ENCODE results near the gene TUFT1. TPM values are rescaled to one million over a fixed set of nuclear protein-coding genes. Genes with fewer than 3 reads are reported as not detected.
"Not testable (repeated sequence)": the region's sequence is repeated elsewhere in the genome, so short reads cannot be mapped to it uniquely, and the experiment has no call there.

TUFT1 gene
- total RNA-seq, 1 experiment from 2014 or later: 17.2 TPM

DNA sequence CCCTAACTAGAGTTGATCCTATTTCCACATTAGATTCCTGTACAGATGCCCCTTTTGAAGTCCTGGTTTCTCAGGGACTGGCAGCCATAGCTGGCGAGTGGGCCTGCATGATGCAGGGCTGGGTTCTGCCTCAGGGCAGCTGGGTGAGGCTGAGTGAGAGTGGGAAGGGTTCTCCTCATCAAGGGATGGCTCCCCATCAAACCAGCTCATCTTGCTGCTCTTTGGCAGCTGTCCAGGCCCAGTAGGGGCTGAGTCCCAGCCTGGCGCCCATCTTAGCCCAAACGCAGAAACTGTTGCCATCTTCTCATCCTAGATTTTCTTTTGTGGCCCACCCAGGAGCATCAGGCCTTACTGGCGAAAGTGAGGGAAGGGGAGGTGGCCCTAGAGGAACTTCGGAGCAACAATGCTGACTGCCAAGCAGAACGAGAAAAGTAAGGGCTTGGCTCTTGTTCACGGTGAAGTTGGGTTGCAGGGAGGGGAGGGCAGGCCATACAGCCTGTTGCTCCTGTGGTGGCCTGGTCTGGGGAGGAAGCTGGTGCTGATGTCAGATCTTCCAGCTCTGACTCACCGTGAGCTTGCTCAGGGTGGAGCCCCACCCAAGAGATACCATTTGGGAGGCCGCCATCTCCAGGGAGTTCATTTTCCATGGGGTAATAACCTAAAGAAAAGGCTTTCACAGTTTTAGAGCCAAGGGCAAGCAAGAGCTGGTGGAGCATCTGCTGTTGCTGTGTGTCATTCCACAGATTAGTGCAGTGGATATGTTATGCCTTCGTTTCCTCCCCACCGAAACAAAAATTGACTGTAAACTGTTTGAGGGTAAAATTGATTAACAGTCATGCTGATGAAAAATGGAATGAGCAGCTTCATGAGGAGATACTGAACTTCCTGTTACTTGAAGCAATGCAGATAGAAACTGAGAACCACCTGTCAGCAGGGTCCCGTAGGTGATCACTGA, 34.7 kb downstream of the TUFT1 start:
- DNase-seq (ENCODE audit: extremely low read depth, low read depth): peak; percentile 44

GRCh38 chr1:151577173-151577572, 37.1 kb downstream of the TUFT1 start:
- DNase-seq (ENCODE audit: extremely low read depth, low read depth): no peak

- no peak for DNase-seq (ENCODE audit: extremely low read depth, low read depth)
These were observed 38.8 kb downstream of the TUFT1 start for GRCh38 chr1:151578941-151579340.

DNA sequence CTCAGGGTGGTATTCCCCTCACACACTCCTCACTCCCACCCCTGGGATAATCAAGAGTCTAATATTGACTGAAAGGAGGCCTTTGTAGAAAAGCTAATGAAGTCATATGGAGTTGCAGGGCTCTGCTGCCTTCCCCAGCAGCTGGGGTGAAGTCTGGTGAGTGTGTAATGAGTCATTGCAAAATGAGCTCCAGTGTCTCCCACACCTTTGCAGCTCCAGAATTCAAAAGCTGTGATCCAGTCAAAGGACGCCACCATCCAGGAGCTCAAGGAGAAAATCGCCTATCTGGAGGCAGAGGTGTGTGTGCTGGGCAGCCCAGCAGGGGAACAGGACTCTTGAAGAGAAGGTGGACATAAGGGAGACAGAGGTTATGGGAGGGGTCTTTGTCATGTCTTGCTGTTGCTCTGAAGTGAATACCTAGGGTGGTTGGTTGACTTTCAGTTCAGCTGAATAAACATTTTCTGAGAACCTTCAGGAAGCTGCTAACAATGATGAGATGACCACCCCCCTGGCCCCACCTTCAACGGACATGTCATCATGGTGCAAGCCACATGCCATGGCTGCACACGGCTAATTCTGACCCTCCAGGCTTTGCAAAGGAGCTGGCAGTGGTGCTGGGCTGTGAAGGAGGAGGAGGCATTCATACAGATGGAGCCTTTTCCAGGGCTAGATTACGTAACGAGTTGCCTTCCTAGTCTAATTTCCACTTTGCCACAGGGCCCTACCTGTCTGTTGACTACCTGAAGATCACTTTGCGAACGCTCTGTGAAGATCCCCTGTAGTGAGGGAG, 39.5 kb downstream of the TUFT1 start:
- DNase-seq (ENCODE audit: extremely low read depth, low read depth): no peak

DNA sequence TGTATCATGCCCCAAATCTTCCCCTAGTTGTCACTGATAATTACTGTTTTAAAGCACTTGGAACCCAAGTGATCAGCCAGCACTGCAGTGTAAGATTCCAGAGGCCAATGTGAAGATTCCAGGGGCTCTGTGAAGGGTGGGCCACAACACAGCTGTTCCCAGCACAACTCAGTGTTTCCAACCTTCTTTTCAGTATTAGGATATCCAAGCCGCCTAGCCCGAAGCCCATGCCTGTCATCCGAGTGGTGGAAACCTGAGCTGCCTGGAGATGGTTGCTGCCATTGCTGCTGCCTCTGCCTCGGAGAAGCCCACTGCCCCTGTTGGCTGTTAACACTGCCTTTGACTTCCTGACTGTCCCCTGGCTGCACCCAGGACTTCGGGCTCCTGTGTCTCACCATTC, 41.3 kb downstream of the TUFT1 start:
- DNase-seq (ENCODE audit: extremely low read depth, low read depth): no peak

GRCh38 chr1:151581921-151582320, 41.8 kb downstream of the TUFT1 start:
- no peak for DNase-seq (ENCODE audit: extremely low read depth, low read depth)

- DNase-seq (ENCODE audit: extremely low read depth, low read depth): no peak
These were observed 43.7 kb downstream of the TUFT1 start for GRCh38 chr1:151583796-151584195.

GRCh38 chr1:151584278-151584677, 44.2 kb downstream of the TUFT1 start:
- DNase-seq (ENCODE audit: extremely low read depth, low read depth): no peak

DNA sequence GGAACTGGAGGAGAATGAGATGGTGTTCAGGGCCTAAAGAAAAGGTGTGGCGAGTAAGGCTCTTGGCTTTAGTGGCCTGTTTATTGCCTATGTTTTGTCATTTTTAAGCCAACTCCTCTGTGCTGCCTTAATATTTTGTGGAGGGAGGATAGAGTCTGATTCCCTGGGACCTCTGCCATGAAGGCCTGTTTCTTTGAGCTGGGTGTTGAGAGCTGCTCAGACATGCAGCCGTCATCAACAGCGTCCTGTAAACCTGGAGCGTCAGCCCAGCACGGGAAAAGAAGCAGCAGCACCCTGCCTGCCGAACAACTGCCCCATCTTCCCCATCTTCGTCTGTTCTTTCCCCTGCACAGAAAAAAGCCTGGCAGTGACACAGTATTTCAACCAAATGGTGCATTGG, 44.7 kb downstream of the TUFT1 start:
- no peak for DNase-seq (ENCODE audit: extremely low read depth, low read depth)

DNA sequence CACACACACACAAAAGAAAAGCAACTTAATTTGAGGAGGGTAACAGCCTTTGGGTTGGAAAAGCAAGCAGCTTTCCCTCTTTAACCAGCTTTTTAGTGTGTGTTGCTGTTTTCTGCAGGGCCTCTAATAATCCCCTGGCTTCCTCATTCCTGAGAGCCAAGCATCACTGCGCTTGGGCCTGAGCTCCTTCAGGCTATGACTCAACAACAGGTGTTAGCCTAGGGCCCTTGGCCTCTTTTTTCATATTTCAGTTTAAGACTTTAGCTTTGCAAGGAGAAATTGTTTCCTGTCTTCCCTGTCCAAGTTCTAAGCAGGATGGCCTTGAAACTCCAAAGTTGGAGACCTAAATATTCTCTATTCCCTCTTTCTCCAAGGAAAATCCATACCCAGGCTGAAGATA, 45.5 kb downstream of the TUFT1 start:
- no peak for DNase-seq (ENCODE audit: extremely low read depth, low read depth)

DNA sequence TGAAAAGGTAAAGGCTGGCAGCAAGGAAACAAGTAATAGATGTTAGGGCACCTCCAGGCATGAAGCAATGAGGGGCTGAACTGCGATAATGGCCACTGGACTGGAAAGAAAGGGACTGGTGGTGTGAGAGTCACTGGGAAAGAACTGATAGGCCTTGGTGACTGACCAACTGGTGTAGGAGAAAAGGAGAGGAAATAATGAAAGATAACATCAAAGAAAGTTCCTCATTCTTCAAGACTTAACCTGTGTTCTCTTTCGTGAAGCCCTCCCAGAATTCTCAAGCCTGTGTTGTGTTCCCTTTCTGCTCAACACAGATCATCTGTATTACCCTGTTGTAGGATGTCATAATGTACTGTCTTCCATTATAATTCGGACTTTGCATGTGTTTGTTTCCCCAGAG, 50.9 kb downstream of the TUFT1 start:
- DNase-seq (ENCODE audit: extremely low read depth, low read depth): no peak

GRCh38 chr1:151593730-151594129, 53.6 kb downstream of the TUFT1 start:
- no peak for DNase-seq (ENCODE audit: extremely low read depth, low read depth)

- peak; percentile 66 for DNase-seq (ENCODE audit: extremely low read depth, low read depth)
These were observed 54.1 kb downstream of the TUFT1 start for GRCh38 chr1:151594143-151594625.

DNA sequence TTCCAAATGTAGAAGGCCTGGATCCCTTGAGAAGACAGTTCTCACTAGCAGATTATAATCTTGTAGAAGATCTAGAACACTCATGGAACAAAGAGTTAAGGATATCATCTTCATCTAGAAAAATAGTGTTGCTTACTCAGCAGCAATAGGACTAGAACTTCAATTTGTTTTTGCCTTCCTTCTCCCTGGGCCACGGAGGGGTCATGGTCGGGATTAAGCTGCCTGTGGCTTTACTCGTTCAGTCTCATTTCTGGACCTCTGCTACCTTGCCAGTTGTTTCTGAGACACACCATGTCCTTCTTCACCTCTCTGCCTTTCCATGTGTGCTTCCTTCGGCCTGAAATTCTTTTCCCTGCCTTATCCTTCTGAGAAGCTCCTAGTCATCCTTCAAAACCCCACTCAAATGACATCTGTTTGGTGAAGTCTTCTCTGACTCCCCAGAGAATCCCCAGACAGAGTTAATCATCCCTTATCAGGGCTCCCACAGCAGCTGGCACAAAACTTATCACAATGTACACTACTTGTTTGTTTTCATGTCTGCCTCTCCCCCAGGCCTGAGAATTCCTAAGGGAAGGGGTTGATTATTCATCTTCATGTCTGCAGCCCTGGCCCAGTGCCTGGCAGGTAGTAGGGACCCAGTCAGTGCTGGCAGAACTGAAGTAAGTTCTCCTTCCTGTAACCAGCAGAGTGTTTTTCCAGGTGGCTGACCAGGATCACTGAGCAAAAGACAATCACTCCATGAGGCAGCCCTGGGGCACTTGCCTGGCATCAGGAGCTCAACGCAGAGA, 56.3 kb downstream of the TUFT1 start:
- no peak for DNase-seq (ENCODE audit: extremely low read depth, low read depth)

- not testable (repeated sequence) for DNase-seq (ENCODE audit: extremely low read depth, low read depth)
These were observed 62.4 kb downstream of the TUFT1 start for GRCh38 chr1:151602550-151602949.

DNA sequence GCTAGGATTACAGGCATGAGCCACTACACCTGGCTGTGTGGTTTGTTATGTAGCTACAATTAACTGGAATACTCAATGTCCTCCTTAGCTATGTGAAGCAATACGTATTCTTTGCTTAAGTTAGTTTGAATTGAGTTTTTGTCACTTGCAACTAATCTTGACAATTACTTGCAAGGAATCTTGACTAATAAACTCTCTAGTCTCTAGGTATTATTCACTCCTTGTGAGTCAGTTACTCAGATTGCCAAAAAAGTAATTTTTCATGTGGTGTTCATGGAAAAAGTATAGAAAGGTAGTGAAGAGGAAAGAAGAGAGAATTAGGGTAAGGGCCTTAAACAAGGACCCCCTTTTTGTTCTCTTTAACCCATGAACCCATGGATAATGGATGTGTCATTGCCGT, 64.2 kb downstream of the TUFT1 start:
- no peak for DNase-seq (ENCODE audit: extremely low read depth, low read depth)

- DNase-seq (ENCODE audit: extremely low read depth, low read depth): no peak
These were observed 66.3 kb downstream of the TUFT1 start for GRCh38 chr1:151606384-151606783.

GRCh38 chr1:151606857-151607256, 66.7 kb downstream of the TUFT1 start:
- DNase-seq (ENCODE audit: extremely low read depth, low read depth): no peak

DNA sequence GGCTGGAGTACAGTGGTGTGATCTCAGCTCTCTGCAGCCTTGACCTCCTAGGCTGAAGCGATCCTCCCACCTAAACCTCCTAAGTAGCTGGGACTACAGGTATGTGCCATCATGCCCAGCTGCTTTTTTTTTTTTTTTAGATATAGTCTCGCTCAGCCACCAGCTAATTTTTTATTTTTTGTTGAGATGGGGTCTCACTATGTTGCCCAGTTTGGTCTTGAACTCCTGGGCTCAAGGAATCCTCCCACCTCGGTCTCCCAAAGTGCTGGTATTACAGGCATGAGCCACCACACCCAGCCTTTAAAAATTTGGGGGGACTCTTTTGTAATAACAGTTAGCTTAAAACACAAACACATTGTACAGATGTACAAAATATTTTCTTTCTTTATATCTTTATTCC, 70.0 kb downstream of the TUFT1 start:
- DNase-seq (ENCODE audit: extremely low read depth, low read depth): no peak

DNA sequence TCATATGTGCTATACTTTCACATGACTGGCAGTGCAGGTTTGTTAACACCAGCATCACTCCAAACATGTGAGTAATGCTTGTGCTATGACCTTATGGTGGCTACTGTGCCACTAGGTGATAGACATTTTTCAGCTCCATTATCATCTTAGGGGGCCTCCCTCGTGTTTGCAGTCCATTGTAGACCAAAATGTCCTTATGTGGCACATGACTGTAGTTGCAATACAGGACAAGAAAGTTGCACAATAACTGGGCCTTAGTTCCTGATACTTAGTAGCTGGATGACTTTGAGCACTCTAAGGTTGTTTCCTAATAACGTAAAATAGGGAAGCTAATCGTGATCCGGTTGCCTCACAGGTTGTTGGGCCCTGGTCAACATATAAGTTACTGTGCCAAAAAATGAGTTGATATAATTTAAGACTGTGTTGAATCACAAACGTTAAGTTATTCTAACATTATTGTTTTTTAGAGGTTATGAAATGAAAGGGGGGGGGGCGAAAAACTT, 71.2 kb downstream of the TUFT1 start:
- DNase-seq (ENCODE audit: extremely low read depth, low read depth): peak; percentile 28
